22Rv1 (cell line): Measurements from ENCODE around the gene SLC8A1.

Experiments
- ZFX ChIP-seq: fragments of 450-650 bp; IDR thresholded peaks from 2 replicates; pipeline ENCODE4 v1.6.1; 2017; ENCODE audit warnings: antibody characterized with exemption, borderline replicate concordance
- TF ChIP-seq, protein P1 (sequence below): fragments of 450-650 bp; IDR thresholded peaks from 2 replicates; pipeline ENCODE4 v1.5.1; 2017; ENCODE audit warnings: mild to moderate bottlenecking

DNA sequence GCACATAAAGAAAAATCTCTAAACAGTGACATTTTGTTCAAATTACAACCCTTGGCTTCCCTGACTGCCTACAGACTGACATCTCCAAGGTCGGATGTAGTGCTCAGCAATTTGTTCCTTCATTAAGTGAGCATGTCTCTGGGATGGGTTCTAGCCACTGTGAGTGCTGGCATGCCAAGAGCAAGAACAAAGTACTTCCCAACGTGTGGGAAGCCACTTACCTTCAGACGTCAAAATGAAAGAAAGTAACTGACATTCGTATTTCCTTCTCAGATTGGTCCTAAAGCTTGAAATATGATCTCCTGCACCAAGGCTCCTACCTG lies 193.8 kb downstream of the SLC8A1 start:
- TF ChIP-seq, protein P1, sequence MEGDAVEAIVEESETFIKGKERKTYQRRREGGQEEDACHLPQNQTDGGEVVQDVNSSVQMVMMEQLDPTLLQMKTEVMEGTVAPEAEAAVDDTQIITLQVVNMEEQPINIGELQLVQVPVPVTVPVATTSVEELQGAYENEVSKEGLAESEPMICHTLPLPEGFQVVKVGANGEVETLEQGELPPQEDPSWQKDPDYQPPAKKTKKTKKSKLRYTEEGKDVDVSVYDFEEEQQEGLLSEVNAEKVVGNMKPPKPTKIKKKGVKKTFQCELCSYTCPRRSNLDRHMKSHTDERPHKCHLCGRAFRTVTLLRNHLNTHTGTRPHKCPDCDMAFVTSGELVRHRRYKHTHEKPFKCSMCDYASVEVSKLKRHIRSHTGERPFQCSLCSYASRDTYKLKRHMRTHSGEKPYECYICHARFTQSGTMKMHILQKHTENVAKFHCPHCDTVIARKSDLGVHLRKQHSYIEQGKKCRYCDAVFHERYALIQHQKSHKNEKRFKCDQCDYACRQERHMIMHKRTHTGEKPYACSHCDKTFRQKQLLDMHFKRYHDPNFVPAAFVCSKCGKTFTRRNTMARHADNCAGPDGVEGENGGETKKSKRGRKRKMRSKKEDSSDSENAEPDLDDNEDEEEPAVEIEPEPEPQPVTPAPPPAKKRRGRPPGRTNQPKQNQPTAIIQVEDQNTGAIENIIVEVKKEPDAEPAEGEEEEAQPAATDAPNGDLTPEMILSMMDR, result no peak
- no peak for TF ChIP-seq ZFX
